ENCODE measurements around the gene CSNK1A1.
"Not testable (repeated sequence)": the region's sequence is repeated elsewhere in the genome, so short reads cannot be mapped to it uniquely, and the experiment has no call there.

CSNK1A1 gene

DNA sequence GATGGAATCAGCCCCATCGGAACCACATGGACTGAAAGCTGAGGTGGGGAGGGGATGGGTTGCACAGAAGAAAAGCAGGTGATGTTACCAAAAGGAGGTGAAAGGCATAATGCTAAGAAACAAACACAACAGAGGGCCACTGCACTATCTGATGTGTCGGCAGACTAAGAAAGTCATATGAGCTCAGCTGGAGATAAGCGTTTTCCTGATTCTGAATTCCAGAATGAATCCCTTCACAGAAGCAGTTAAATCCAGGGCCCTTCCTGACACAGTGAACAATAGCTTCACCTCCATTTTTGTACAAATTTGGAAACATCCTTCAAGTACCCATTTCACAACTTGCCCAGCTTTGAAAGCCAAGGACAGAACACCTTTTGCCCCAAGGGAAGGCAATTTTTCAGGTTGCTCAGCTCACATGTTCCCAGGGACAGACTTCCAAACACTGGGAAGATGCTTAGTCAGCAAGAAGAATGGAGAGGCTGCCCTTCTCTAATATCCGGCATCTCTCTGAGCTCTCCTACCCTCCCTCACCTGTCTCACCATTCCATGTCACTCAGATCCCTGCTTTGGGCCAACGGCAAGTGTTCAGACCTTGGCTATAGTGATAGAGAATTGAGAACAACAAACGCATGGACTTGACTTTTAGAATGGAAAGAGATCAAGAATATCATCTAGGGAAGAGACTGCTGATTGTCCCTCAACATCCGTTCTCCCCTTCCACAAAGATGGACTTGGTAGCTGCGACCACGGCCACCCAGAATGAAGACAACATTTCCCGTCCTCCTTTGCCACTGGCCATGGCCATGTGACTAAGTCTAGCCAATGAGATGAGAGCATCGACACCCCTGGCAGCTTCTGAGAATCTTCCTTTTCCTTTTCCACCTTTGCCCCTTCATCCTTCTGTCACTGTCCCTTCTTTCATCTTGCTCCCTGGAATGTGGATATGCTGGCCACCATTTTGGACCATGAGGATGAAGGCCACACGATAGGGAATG, 103.6 kb downstream of the CSNK1A1 start:
- Histone ChIP-seq H3K4me1 (peaks cover 3% of the 10 kb centered on the region), H3K4me3 (no peak overlapping the region), H3K36me3 (replicated peaks) (no peaks in the 10 kb centered on the region), H3K27me3 (ENCODE audit: low read depth) (no peaks in the 10 kb centered on the region), H3K9me3 (no peaks in the 10 kb centered on the region)
- DNase-seq (ENCODE audit: low spot score in 2 of 2): no peak
- in situ Hi-C loops (cut with MboI; ENCODE audit: low sequenced_read_pairs): no loop called here

DNA sequence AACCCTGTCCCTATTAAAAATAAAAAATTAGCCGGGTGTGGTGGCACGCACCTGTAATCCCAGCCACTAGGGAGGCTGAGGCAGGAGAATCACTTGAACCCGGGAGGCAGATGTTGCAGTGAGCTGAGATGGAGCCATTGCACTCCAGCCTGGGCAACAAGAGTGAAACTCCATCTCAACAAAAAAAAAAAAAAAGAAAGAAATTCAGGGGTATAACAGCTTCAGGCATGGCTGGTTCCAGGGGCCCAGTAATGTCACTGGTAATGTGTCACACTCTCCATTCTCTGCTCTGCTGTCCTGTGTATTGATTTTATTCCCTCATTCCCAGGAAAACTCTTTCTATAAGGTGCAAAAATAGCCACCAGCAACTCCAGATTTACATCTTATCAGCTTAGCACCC, 104.4 kb downstream of the CSNK1A1 start:
- H3K9me3 ChIP-seq; H3K36me3 ChIP-seq (replicated peaks); H3K27me3 ChIP-seq (ENCODE audit: low read depth); H3K4me1 ChIP-seq; in situ Hi-C loops (cut with MboI; ENCODE audit: low sequenced_read_pairs); DNase-seq (ENCODE audit: low spot score in 2 of 2); H3K4me3 ChIP-seq: not testable (repeated sequence)

DNA sequence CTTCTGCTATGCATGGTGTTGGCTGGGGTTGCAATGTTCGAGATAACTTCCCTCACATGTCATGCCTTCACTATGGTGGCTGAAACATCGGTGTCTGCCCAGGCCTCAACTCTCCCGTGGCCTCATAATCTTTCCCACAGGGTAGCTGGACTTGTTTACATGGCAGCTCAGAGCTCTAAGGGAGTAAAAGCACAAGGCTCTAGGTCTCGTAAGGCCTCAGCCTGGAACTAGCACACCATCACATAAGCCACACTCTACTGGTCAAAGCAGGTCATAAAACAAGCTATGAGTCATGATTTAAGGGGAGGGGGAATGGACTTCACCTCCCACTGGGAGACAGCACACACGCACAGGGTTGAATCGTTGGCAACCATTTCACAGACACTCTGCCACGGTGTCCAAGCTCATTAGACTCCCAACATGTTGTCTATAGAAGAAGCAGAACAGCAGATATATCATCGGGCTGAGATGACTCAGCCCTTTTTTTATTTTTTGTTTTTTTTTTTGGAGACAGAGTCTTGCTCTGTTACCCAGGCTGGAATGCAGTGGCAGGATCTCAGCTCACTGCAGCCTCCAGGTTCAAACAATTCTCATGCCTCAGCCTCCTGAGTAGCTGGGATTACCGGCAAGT, 105.4 kb downstream of the CSNK1A1 start:
- no peaks in the 10 kb centered on the region for H3K27me3 ChIP-seq (ENCODE audit: low read depth)
- H3K4me3 ChIP-seq: no peak overlapping the region
- H3K4me1 ChIP-seq: peaks cover 6% of the 10 kb centered on the region
- DNase-seq (ENCODE audit: low spot score in 2 of 2): no peak
- H3K36me3 ChIP-seq (replicated peaks): no peaks in the 10 kb centered on the region
- in situ Hi-C loops (cut with MboI; ENCODE audit: low sequenced_read_pairs): no loop called here
- H3K9me3 ChIP-seq: no peaks in the 10 kb centered on the region

DNA sequence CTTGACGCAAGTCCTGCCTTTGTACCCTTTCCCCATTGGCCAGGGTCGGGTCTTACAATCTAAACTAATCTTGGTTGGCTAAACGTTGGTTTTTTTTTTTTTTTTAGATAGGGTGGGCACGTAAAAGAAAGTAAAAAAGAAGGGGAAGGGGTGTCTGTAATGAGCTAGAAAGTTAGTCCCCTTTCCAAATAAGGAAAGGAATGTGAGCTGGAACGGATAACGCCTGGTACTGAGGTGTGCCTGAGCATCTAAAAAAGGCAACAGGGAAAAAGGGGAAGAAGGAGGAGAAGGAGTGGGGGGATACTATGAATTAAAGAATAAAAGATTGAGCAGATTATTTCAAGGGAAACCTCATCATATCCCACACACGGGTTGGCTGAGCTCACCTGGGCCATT, 105.9 kb downstream of the CSNK1A1 start:
- no peak for DNase-seq (ENCODE audit: low spot score in 2 of 2)
- Histone ChIP-seq H3K36me3 (replicated peaks) (no peaks in the 10 kb centered on the region), H3K4me1 (peaks cover 6% of the 10 kb centered on the region), H3K9me3 (no peaks in the 10 kb centered on the region), H3K27me3 (ENCODE audit: low read depth) (no peaks in the 10 kb centered on the region), H3K4me3 (no peak overlapping the region)
- in situ Hi-C loops (cut with MboI; ENCODE audit: low sequenced_read_pairs): no loop called here

DNA sequence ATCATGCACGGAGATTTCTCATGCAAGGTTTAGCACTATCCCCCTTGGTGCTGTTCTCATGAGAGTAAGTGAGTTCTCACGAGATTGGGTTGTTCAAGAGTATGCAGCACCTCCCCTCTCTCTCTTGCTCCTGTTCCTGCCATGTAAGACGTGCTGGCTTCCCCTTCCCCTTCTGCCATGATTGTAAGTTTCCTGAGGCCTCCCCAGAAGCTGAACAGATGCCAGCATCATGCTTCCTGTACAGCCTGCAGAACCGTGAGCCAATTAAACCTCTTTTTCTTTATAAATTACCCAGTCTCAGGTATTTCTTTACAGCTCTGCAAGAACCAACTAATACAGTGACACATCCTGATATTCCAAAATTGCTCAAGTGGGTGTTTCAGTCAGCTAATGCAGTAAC, 106.8 kb downstream of the CSNK1A1 start:
- H3K4me3 ChIP-seq; H3K36me3 ChIP-seq (replicated peaks); DNase-seq (ENCODE audit: low spot score in 2 of 2); in situ Hi-C loops (cut with MboI; ENCODE audit: low sequenced_read_pairs); H3K9me3 ChIP-seq; H3K27me3 ChIP-seq (ENCODE audit: low read depth): not testable (repeated sequence)
- peaks cover 11% of the 10 kb centered on the region for H3K4me1 ChIP-seq

DNA sequence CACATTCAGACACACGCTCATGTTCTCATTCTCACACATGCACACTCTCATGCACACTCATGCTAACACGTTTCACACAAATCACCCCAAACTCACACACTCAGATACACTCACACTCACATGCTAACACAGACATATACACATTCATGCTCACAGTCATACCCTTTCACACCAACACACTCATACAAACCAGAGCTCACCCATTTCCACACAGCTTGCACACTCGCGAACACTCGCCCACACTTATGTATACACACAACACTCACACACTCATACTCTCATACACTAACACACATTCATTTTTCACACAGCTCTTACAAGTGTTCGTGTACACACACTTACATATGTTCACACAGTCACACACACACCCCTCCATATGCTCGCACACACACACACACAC, 108.0 kb downstream of the CSNK1A1 start:
- Histone ChIP-seq H3K4me3 (no peak overlapping the region), H3K4me1 (peaks cover 23% of the 10 kb centered on the region), H3K27me3 (ENCODE audit: low read depth) (no peaks in the 10 kb centered on the region), H3K36me3 (replicated peaks) (no peaks in the 10 kb centered on the region), H3K9me3 (no peaks in the 10 kb centered on the region)
- DNase-seq (ENCODE audit: low spot score in 2 of 2): no peak
- in situ Hi-C loops (cut with MboI; ENCODE audit: low sequenced_read_pairs): no loop called here

DNA sequence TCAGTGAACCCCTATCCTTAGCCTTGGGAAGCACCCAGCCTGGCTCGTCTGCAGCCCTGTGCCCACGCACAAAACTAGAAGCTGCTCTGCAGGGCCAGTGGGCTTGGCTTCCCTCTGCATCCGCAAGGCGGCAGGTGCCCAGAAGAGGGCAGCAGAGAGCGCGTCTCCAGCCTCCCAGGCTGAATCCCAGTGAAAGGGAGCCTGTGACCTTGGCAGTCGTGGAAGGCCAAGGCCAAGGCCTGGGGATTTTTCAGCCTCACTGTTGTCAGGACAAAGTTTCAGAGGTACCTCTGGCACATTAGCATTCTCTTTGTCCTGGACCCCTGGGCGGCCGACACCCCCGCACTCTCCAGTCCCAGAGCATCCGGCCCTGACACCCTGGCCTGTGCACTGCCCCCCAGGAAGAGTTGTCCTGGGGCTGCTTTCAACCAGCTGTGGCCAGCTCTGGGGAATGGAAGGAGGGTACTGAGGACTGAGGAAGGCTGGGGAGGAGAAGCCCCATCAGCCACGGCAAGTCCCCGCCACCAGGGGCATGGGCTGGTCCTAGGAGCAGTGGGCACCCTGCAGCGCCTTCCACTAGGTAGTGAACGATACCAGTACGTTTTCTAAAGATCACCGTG, 108.6 kb downstream of the CSNK1A1 start:
- Histone ChIP-seq H3K9me3 (no peaks in the 10 kb centered on the region), H3K4me1 (peaks cover 24% of the 10 kb centered on the region), H3K27me3 (ENCODE audit: low read depth) (no peaks in the 10 kb centered on the region), H3K4me3 (no peak overlapping the region), H3K36me3 (replicated peaks) (no peaks in the 10 kb centered on the region)
- DNase-seq (ENCODE audit: low spot score in 2 of 2): peak; percentile 72 to 93
- in situ Hi-C loops (cut with MboI; ENCODE audit: low sequenced_read_pairs): no loop called here
